ENCODE results near the gene TPST2. TPM values are rescaled to one million over a fixed set of nuclear protein-coding genes. Genes with fewer than 3 reads are reported as not detected.

TPST2 gene
- total RNA-seq, 1 donor: 25.0 TPM

DNA sequence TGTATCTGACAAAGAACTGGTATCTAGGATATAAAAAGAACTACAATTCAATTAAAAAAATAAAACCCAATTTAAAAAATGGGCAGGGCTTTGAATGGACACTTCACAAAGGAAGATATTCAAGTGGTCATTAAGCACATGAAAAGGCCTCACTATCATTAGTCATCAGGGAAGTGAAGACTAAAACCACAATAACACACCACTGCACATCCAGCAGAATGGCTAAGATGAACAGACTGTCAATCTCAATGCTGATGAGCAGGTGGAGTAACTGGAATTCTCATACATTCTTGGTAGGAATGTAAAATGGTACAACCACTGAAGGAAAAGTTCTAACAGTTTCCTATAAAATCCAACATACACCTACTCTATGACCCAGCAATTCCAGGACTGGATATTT lies 115.2 kb downstream of the TPST2 start:
- no peak for TF ChIP-seq CTCF (IDR thresholded peaks at IDR 0.05; ENCODE audit: insufficient read depth, low read depth, low read length)
- DNase-seq (ENCODE audit: low read depth): no peak
- H3K4me3 ChIP-seq (ENCODE audit: low read depth, low read length): no peak overlapping the region

Small RNAs within 50 kb of the gene (small RNA-seq; reads per million reads assigned to genes)
- 16.3 reads per million, percentile 92 among the genes with 10 or more reads in this experiment for gene MIR548J

Other genes starting within 250 kb of the TPST2 start
- 0.32 and 2.2 TPM in 2 replicates for gene ASPHD2, start 160.9 kb downstream of the TPST2 start, total RNA-seq
- 28.0 and 28.1 TPM in 2 replicates for gene HPS4, start 106.3 kb downstream of the TPST2 start, total RNA-seq
- gene SRRD, start 106.3 kb downstream of the TPST2 start, total RNA-seq: 10.4 and 13.5 TPM in 2 replicates
- 32.9 and 34.5 TPM in 2 replicates for gene TFIP11, start 77.7 kb downstream of the TPST2 start, total RNA-seq
- gene CRYBB1, start 27.9 kb upstream of the TPST2 start, total RNA-seq: not detected in 2 replicates
- not detected in 2 replicates for gene CRYBA4, start 31.8 kb upstream of the TPST2 start, total RNA-seq
- gene MIAT, start 67.5 kb upstream of the TPST2 start, total RNA-seq: 0.97 and 1.3 TPM in 2 replicates